ENCODE results near the gene DSC2.

Gene DSC2

DNA sequence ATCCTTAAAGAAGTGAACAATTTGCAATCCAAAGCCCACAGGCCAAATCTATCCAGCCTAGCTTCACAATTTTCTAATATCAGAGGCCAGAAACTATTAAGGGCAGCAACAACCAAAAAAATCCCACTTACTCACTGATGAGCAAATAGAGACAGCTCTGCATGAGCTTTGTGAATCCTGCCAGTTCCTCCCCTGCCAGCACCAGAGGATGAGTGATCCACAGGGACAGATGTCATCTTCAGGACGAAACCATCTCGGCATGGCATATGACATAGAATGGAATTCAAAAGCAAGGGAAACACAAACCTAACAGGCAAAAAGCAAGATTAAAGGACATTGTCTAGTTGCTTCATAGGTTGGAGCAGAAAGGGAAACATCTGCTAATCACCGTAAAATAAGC is 2.2 kb upstream of the DSC2 start:
- Histone ChIP-seq H3K27ac (replicated peaks) (no peak overlapping the region), H3K27me3 (ENCODE audit: insufficient read depth, poor library complexity, severe bottlenecking) (no peaks in the 10 kb centered on the region), H3K4me3 (replicated peaks; ENCODE audit: insufficient read depth, low read length) (no peak overlapping the region)
- TF ChIP-seq POLR2AphosphoS5 (IDR thresholded peaks at IDR 0.05; ENCODE audit: low read depth) (no peak), GABPA (IDR thresholded peaks at IDR 0.05; ENCODE audit: low read depth) (no peak), SPI1 (IDR thresholded peaks at IDR 0.05; ENCODE audit: borderline replicate concordance, low read depth) (no peak)
- TF ChIP-seq, protein P1, sequence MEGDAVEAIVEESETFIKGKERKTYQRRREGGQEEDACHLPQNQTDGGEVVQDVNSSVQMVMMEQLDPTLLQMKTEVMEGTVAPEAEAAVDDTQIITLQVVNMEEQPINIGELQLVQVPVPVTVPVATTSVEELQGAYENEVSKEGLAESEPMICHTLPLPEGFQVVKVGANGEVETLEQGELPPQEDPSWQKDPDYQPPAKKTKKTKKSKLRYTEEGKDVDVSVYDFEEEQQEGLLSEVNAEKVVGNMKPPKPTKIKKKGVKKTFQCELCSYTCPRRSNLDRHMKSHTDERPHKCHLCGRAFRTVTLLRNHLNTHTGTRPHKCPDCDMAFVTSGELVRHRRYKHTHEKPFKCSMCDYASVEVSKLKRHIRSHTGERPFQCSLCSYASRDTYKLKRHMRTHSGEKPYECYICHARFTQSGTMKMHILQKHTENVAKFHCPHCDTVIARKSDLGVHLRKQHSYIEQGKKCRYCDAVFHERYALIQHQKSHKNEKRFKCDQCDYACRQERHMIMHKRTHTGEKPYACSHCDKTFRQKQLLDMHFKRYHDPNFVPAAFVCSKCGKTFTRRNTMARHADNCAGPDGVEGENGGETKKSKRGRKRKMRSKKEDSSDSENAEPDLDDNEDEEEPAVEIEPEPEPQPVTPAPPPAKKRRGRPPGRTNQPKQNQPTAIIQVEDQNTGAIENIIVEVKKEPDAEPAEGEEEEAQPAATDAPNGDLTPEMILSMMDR (IDR thresholded peaks at IDR 0.05; ENCODE audit: insufficient read depth, low read length) = no peak
- TF ChIP-seq, protein P2, sequence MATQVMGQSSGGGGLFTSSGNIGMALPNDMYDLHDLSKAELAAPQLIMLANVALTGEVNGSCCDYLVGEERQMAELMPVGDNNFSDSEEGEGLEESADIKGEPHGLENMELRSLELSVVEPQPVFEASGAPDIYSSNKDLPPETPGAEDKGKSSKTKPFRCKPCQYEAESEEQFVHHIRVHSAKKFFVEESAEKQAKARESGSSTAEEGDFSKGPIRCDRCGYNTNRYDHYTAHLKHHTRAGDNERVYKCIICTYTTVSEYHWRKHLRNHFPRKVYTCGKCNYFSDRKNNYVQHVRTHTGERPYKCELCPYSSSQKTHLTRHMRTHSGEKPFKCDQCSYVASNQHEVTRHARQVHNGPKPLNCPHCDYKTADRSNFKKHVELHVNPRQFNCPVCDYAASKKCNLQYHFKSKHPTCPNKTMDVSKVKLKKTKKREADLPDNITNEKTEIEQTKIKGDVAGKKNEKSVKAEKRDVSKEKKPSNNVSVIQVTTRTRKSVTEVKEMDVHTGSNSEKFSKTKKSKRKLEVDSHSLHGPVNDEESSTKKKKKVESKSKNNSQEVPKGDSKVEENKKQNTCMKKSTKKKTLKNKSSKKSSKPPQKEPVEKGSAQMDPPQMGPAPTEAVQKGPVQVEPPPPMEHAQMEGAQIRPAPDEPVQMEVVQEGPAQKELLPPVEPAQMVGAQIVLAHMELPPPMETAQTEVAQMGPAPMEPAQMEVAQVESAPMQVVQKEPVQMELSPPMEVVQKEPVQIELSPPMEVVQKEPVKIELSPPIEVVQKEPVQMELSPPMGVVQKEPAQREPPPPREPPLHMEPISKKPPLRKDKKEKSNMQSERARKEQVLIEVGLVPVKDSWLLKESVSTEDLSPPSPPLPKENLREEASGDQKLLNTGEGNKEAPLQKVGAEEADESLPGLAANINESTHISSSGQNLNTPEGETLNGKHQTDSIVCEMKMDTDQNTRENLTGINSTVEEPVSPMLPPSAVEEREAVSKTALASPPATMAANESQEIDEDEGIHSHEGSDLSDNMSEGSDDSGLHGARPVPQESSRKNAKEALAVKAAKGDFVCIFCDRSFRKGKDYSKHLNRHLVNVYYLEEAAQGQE (IDR thresholded peaks at IDR 0.05; ENCODE audit: insufficient replicate concordance, low read depth) = no peak
- no peak for DNase-seq (ENCODE audit: low read depth in 1 of 2, low spot score in 1 of 2)

DNA sequence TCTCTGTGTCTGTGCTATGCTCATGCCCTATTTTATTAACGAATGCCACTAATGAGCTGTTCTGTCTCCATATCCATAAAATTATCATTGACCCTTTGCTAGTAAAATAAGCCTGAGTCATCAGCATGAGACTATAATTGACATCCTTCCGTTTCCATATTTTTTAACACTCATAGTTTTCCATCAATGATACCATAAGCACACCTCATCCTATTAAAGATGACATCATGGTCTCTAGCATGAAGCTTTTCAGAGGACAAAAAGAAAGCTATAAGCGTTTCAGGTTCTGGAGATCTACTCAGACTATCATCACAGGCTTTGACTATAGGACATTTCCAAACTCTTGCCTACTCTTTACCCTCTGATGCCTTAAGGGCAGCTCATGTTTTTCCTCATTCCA is 1.2 kb upstream of the DSC2 start:
- TF ChIP-seq, protein P2 (IDR thresholded peaks at IDR 0.05; ENCODE audit: insufficient replicate concordance, low read depth) = no peak
- no peak for TF ChIP-seq POLR2AphosphoS5 (IDR thresholded peaks at IDR 0.05; ENCODE audit: low read depth)
- TF ChIP-seq SPI1 (IDR thresholded peaks at IDR 0.05; ENCODE audit: borderline replicate concordance, low read depth) = no peak
- TF ChIP-seq, protein P1 (IDR thresholded peaks at IDR 0.05; ENCODE audit: insufficient read depth, low read length) = no peak
- no peak overlapping the region for H3K27ac ChIP-seq (replicated peaks)
- H3K4me3 ChIP-seq (replicated peaks; ENCODE audit: insufficient read depth, low read length) = no peak overlapping the region
- DNase-seq (ENCODE audit: low read depth in 1 of 2, low spot score in 1 of 2) = no peak
- H3K27me3 ChIP-seq (ENCODE audit: insufficient read depth, poor library complexity, severe bottlenecking) = no peaks in the 10 kb centered on the region

DNA sequence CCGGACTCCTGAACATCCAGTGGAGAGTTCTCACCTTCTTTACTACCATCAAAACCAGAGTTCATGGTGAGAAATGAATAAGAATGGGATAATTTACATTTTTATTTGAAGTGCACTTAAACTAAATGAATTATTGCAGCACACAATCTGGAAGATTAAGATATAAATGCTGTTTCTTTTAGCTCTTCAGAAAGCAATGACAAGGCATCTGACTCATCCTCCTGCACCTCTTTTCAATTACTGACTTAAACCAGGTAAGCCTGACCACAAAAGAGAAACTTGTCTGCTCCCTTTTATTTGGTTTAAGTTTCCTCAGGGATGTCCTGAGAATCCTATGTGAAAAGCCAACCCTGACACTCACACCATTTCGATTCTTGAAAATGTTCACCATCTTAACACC is 720 bp upstream of the DSC2 start:
- no peaks in the 10 kb centered on the region for H3K27me3 ChIP-seq (ENCODE audit: insufficient read depth, poor library complexity, severe bottlenecking)

More for the DNA sequence above, 720 bp upstream of the DSC2 start:
- no peak for DNase-seq (ENCODE audit: low read depth in 1 of 2, low spot score in 1 of 2)
- TF ChIP-seq POLR2AphosphoS5 (IDR thresholded peaks at IDR 0.05; ENCODE audit: low read depth) (no peak), SPI1 (IDR thresholded peaks at IDR 0.05; ENCODE audit: borderline replicate concordance, low read depth) (no peak), GABPA (IDR thresholded peaks at IDR 0.05; ENCODE audit: low read depth) (no peak)
- TF ChIP-seq, protein P1 (IDR thresholded peaks at IDR 0.05; ENCODE audit: insufficient read depth, low read length) = no peak
- TF ChIP-seq, protein P2 (IDR thresholded peaks at IDR 0.05; ENCODE audit: insufficient replicate concordance, low read depth) = no peak
- no peak overlapping the region for H3K4me3 ChIP-seq (replicated peaks; ENCODE audit: insufficient read depth, low read length)
- H3K27ac ChIP-seq (replicated peaks) = no peak overlapping the region
